GM21619 (cell line): ENCODE data around the gene SUSD2.
"Not testable (repeated sequence)": the region's sequence is repeated elsewhere in the genome, so short reads cannot be mapped to it uniquely, and the experiment has no call there.

ENCODE experiments used
- ATAC-seq: cut with Tn5 transposase; IDR thresholded peaks from one replicate; pipeline ENCODE4 v1.9.1; 2021; ENCODE audit not compliant: unreplicated experiment

SUSD2 gene

GRCh38 chr22:24209016-24209415, 27.7 kb downstream of the SUSD2 start:
- no peak for ATAC-seq

- no peak for ATAC-seq
Observed at GRCh38 chr22:24209687-24210086, 28.4 kb downstream of the SUSD2 start.

- not testable (repeated sequence) for ATAC-seq
Observed at GRCh38 chr22:24210409-24210808, 29.1 kb downstream of the SUSD2 start.

- ATAC-seq = not testable (repeated sequence)
Observed at GRCh38 chr22:24211716-24212115, 30.4 kb downstream of the SUSD2 start.

GRCh38 chr22:24213111-24213510, 31.8 kb downstream of the SUSD2 start:
- ATAC-seq = not testable (repeated sequence)

GRCh38 chr22:24214467-24215285, 33.4 kb downstream of the SUSD2 start:
- ATAC-seq = no peak

GRCh38 chr22:24216541-24217209, 35.4 kb downstream of the SUSD2 start:
- ATAC-seq = no peak

GRCh38 chr22:24217384-24217783, 36.1 kb downstream of the SUSD2 start:
- no peak for ATAC-seq

- no peak for ATAC-seq
Observed at GRCh38 chr22:24219750-24220149, 38.5 kb downstream of the SUSD2 start.

- ATAC-seq = no peak
Observed at GRCh38 chr22:24224468-24224867, 43.2 kb downstream of the SUSD2 start.

- no peak for ATAC-seq
Observed at GRCh38 chr22:24225044-24225601, 43.8 kb downstream of the SUSD2 start.

- no peak for ATAC-seq
Observed at GRCh38 chr22:24225951-24226350, 44.7 kb downstream of the SUSD2 start.

- no peak for ATAC-seq
Observed at GRCh38 chr22:24230911-24231656, 49.8 kb downstream of the SUSD2 start.

GRCh38 chr22:24231706-24232105, 50.4 kb downstream of the SUSD2 start:
- no peak for ATAC-seq

GRCh38 chr22:24232124-24232523, 50.8 kb downstream of the SUSD2 start:
- no peak for ATAC-seq

- ATAC-seq = no peak
Observed at GRCh38 chr22:24232725-24233124, 51.4 kb downstream of the SUSD2 start.

- no peak for ATAC-seq
Observed at GRCh38 chr22:24233235-24233634, 51.9 kb downstream of the SUSD2 start.

GRCh38 chr22:24233816-24234215, 52.5 kb downstream of the SUSD2 start:
- ATAC-seq = no peak

GRCh38 chr22:24235315-24235714, 54.0 kb downstream of the SUSD2 start:
- ATAC-seq = no peak

GRCh38 chr22:24236656-24237055, 55.4 kb downstream of the SUSD2 start:
- ATAC-seq = no peak

- not testable (repeated sequence) for ATAC-seq
Observed at GRCh38 chr22:24238101-24238694, 56.9 kb downstream of the SUSD2 start.
